Suprapubic skin (tissue), 4 donors: ENCODE results near the gene LEF1.

Source experiments
- CTCF ChIP-seq, 2 donors: fragments of 200-600 bp in 1 of 2; fragments of 450-650 bp in 1 of 2; sonication (generic) in 1 of 2; IDR thresholded peaks; one replicate each; pipeline ENCODE4 v1.5.1; 2016 to 2019; ENCODE audit warnings: antibody characterized with exemption in 2 of 2, mild to moderate bottlenecking in 1 of 2, moderate library complexity in 1 of 2
- POLR2A ChIP-seq, 2 donors: fragments of 450-650 bp; IDR thresholded peaks; one replicate each; pipeline ENCODE4 v1.6.1; 2017; ENCODE audit warnings: antibody characterized with exemption in 2 of 2, mild to moderate bottlenecking in 2 of 2, moderate library complexity in 2 of 2
- POLR2AphosphoS5 ChIP-seq, 3 donors: sonication (generic); formaldehyde crosslinking; IDR thresholded peaks; one replicate each; pipeline ENCODE4 v1.6.1; 2017; ENCODE audit warnings: antibody characterized with exemption in 3 of 3

DNA sequence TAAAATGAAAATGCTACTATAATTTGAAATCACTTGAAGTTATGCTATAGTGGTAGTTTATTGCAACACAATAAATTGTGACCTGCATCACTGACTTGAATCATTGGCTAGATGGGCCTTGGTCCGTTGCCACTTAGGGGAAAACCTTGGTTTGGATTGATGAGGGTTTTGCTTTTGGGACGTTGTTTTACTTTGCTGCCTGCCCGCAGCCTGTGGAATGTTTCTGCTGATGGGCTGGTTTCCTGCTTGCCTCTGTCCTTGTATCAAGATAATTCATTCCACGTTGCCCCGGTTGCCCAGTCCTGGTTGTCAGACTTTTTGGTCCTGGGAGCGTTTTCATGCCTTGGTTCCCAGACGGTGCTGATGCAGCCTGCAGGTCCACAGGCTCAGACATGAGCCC is 160.7 kb downstream of the LEF1 start:
- TF ChIP-seq POLR2A (IDR thresholded peaks at IDR 0.05) (no peak), CTCF (IDR thresholded peaks at IDR 0.05) (no peak), POLR2AphosphoS5 (IDR thresholded peaks at IDR 0.05) (no peak)
